Measurements from ENCODE around the gene ZNF8.

GRCh38 chr19:58277748-58278540 is 811 bp upstream of the ZNF8 start:
- TF ChIP-seq CTCF (IDR thresholded peaks at IDR 0.05) (no peak), POLR2A (IDR thresholded peaks at IDR 0.05) (no peak)

Data from heart left ventricle (tissue), 13 donors.